ENCODE measurements around the gene NKTR.

The NKTR gene

DNA sequence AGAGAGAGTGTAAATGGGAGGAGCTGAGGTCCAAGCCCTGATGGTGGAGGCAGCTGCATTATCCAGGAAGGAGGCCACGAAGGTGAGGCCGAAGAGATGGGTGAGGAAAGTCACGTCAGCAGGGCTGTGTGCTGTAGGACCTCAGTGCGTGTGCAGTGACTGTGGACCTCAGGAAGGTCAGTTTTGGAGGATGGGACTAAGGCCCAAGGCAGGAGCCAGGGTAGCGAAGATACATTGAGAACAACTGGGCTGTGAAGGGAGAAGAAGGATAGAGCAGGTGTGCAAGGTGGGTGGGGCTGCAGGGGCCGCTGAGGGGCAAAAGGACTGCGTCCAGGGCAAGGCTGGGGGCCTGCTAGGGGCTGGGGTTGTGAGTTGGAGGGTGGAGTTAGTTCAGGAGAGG is 89.7 kb downstream of the NKTR start:
- no peaks in the 10 kb centered on the region for H3K4me1 ChIP-seq (ENCODE audit: insufficient read depth, poor library complexity, severe bottlenecking)
- no peaks in the 10 kb centered on the region for H3K36me3 ChIP-seq (ENCODE audit: low read depth)
- ATAC-seq (ENCODE audit: low read depth) (no peak), DNase-seq (ENCODE audit: low spot score) (no peak)
- TF ChIP-seq, protein P1, sequence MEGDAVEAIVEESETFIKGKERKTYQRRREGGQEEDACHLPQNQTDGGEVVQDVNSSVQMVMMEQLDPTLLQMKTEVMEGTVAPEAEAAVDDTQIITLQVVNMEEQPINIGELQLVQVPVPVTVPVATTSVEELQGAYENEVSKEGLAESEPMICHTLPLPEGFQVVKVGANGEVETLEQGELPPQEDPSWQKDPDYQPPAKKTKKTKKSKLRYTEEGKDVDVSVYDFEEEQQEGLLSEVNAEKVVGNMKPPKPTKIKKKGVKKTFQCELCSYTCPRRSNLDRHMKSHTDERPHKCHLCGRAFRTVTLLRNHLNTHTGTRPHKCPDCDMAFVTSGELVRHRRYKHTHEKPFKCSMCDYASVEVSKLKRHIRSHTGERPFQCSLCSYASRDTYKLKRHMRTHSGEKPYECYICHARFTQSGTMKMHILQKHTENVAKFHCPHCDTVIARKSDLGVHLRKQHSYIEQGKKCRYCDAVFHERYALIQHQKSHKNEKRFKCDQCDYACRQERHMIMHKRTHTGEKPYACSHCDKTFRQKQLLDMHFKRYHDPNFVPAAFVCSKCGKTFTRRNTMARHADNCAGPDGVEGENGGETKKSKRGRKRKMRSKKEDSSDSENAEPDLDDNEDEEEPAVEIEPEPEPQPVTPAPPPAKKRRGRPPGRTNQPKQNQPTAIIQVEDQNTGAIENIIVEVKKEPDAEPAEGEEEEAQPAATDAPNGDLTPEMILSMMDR (IDR thresholded peaks at IDR 0.05; ENCODE audit: poor library complexity, severe bottlenecking) = no peak
- peaks cover 17% of the 10 kb centered on the region for H3K27me3 ChIP-seq (ENCODE audit: insufficient read depth, poor library complexity, severe bottlenecking)
- H3K27ac ChIP-seq (ENCODE audit: poor library complexity, severe bottlenecking) = no peak overlapping the region
- no peak overlapping the region for H3K4me3 ChIP-seq (ENCODE audit: severe bottlenecking)
- H3K9me3 ChIP-seq (ENCODE audit: severe bottlenecking) = no peaks in the 10 kb centered on the region

DNA sequence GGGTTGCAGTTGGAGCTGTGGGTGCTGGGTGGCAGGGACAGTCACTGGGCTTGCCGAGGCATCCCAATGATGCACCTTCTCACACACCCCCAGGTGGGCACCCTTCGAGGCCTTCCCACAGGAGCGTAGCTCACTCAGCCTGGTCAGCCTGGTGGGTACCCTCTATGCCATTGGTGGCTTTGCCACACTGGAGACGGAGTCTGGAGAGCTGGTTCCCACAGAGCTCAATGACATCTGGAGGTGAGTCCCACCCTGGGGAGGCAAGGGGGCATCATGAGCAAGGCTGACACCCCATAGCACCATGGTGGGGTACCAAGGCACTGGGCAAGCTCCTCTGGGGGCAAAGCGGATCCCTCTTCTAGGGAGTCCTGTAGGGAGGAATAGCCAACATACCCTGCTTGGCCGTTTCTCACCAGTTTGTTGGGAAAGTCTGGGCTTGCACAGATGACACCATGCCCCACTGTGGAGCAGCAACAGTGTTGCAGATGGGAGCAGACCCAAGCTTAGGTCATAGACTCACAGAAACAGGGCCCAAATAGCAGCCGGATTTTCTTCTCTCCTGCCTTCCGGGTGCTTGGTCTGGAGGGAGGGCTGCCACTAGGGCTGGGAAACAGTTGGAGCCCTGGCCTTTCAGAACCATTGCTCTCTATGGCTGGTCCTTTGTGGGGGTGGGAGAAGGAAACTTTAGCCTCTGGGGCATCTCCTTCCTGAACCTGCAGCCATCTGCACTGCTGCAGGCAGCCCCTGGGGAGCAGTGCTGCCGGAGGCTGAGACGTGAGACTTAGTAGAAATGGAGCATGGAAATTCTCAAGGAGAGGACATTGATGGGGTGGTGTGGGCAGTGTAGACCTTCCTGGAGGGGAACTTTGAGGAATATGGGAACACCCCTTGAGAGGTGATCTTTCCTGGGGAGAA is 90.5 kb downstream of the NKTR start:
- ATAC-seq (ENCODE audit: low read depth) (no peak; the same call in 2 of the 3 replicates), DNase-seq (ENCODE audit: low spot score) (no peak)
- H3K9me3 ChIP-seq (ENCODE audit: severe bottlenecking) = no peaks in the 10 kb centered on the region
- TF ChIP-seq, protein P1 (IDR thresholded peaks at IDR 0.05; ENCODE audit: poor library complexity, severe bottlenecking) = no peak
- no peaks in the 10 kb centered on the region for H3K4me1 ChIP-seq (ENCODE audit: insufficient read depth, poor library complexity, severe bottlenecking)
- no peak overlapping the region for H3K27ac ChIP-seq (ENCODE audit: poor library complexity, severe bottlenecking)
- H3K36me3 ChIP-seq (ENCODE audit: low read depth) = no peaks in the 10 kb centered on the region
- H3K4me3 ChIP-seq (ENCODE audit: severe bottlenecking) = no peak overlapping the region
- peaks cover 9% of the 10 kb centered on the region for H3K27me3 ChIP-seq (ENCODE audit: insufficient read depth, poor library complexity, severe bottlenecking)

DNA sequence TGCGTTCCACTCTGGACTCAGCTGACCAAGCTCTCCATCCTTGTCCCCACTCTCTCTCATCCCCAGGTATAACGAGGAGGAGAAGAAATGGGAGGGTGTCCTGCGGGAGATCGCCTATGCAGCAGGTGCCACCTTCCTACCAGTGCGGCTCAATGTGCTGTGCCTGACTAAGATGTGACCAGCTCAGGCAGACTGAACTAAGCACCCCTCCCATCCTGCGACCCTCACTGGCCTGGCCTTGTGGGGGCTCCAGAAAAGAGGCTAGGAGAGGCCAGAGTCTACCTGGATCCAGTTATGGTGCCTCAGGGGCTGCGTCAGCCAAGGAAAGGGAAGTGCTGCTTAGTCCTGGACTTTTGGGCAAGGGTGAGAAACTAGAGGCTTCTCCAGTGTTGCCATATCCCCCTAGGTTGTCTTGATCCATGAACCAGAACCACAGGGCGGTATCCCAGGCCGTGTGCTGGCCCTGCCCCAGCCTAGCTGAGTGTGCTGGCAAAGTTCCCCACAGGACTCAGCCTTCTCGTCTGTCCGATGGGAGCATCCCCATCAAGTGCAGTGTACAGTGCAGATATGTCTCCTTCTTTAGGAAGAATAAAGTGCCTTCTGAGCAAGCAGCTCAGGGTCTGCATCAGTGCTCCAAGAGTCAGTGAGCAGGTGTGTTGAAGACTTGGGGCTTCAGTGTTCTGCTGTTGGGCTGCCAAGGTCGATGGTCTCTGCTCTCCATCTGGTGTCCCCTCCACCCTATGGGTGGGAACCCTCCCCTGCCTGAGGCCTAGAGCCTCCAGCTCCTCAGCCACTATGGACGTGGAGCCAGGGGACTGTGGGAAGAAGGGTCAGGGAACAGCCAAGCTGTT is 91.6 kb downstream of the NKTR start:
- ATAC-seq (ENCODE audit: low read depth) (no peak), DNase-seq (ENCODE audit: low spot score) (no peak)
- Histone ChIP-seq H3K36me3 (ENCODE audit: low read depth) (no peaks in the 10 kb centered on the region), H3K9me3 (ENCODE audit: severe bottlenecking) (no peaks in the 10 kb centered on the region), H3K27ac (ENCODE audit: poor library complexity, severe bottlenecking) (no peak overlapping the region), H3K4me1 (ENCODE audit: insufficient read depth, poor library complexity, severe bottlenecking) (no peaks in the 10 kb centered on the region), H3K4me3 (ENCODE audit: severe bottlenecking) (no peak overlapping the region), H3K27me3 (ENCODE audit: insufficient read depth, poor library complexity, severe bottlenecking) (no peaks in the 10 kb centered on the region)
- TF ChIP-seq, protein P1 (IDR thresholded peaks at IDR 0.05; ENCODE audit: poor library complexity, severe bottlenecking) = no peak

DNA sequence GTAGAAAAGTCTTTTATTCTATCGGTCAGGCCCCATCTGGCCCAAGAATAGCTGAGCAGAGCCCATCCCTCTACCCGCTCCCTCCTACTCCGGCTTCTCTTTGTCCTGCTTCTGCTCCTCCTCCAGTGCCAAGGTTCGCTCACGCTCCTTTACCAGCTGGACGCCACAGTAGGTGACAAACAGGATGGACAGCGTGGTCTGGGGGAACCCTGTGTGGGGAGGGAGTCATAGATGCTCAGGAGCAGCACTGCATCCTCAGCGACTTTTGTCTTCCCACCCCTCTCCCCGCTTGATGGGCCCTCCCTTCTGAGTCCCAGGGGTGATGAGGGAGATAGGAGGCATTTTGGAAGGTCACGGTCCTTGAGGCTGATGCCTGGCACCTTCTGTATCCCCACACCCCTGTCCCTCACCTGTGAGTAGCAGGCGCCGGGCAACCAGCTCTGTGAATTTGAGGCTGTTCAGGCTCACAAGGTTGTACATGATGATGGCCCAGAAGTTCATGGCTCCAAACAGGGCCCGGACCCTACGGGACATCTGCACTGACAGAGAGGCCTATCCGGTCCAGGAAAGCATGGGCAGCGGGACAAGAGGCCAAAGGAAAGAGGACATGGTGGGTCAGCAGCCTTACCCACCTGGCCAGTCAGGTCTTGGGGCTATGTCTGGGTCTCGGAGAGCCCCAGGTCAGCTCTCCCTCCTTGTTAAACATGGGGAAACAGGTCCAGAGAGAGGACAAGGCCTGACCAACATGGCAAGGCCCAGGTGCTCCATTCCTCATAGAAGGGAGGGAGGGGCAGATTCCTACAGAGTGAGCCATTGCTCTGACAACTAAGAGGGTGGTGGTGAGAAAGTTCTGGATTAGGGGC is 92.4 kb downstream of the NKTR start:
- peak; percentile 33; the same call in 1 of the 3 replicates for ATAC-seq (ENCODE audit: low read depth)
- no peaks in the 10 kb centered on the region for H3K4me1 ChIP-seq (ENCODE audit: insufficient read depth, poor library complexity, severe bottlenecking)
- no peaks in the 10 kb centered on the region for H3K27me3 ChIP-seq (ENCODE audit: insufficient read depth, poor library complexity, severe bottlenecking)

More for the DNA sequence above, 92.4 kb downstream of the NKTR start:
- no peak for DNase-seq (ENCODE audit: low spot score)
- no peaks in the 10 kb centered on the region for H3K36me3 ChIP-seq (ENCODE audit: low read depth)
- no peak overlapping the region for H3K4me3 ChIP-seq (ENCODE audit: severe bottlenecking)
- no peaks in the 10 kb centered on the region for H3K9me3 ChIP-seq (ENCODE audit: severe bottlenecking)
- no peak overlapping the region for H3K27ac ChIP-seq (ENCODE audit: poor library complexity, severe bottlenecking)
- TF ChIP-seq, protein P1 (IDR thresholded peaks at IDR 0.05; ENCODE audit: poor library complexity, severe bottlenecking) = no peak

All from RWPE2 (cell line).